ENCODE results near the gene MYOG.

Gene MYOG

DNA sequence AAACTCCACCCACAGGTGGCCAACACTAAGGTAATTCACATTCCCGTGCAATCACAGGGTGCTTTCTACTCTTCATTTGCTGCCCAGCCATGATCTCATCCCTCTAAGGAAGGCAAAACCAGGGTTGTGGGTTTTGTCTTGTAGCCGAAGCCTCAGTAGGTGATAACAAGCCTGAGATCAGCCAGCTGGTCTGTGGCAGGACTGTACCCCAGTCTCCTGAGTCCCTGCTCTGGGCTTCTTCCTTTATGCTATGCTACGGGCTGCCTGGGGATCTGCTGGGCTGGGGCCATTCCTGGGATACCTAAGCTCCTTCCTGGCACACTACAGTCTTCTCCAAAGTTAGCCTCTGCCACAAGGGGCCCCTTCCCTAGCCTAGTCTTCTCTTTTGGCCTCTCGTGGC lies 49.7 kb downstream of the MYOG start:
- DNase-seq (ENCODE audit: insufficient read length, low spot score) = peak; percentile 24
- no peak for FAIRE-seq

DNA sequence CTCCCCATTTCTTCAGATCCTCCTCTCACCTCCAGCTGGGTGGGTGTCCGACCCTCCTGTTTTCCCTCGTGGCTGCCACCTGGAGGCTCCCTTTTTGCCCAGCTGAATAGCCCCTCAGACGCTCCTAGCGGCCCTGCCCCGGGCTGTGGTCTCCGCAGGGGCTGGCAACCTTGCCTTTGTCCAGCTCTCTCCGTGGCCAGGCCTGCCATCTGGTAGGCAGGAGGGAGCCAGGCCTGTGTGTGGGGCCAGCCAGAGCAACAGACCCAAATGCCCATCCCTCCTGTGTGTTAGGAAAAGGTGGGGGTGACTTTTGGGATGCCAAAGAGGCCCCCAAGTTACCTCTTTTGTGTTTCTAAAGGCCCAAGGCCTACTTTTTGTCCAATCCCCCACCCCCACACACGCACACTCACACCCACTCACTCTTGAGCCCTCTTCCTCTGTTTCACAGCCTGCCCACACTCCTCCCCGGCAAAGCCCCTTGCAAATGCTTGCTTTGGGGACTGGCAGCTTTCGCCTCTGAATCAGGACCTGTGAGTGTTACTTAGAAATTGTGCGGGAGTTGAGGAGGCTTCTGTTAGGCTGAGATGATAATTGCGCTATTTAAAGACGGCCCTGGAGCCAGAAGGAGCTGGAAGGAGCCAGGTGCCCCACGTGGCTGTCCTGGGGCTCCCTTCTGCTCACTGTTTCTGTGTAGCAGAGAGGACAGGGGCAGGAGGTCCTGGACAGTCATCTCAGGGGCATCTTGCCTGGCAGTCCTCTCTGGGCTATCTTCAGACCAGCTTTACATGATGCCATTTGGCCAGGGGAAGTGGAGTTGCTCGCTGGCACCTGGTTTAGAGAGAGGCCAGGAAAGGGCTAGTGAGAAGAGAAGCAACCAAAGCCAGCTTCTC lies 50.5 kb downstream of the MYOG start:
- FAIRE-seq = no peak
- TF ChIP-seq, protein P1, sequence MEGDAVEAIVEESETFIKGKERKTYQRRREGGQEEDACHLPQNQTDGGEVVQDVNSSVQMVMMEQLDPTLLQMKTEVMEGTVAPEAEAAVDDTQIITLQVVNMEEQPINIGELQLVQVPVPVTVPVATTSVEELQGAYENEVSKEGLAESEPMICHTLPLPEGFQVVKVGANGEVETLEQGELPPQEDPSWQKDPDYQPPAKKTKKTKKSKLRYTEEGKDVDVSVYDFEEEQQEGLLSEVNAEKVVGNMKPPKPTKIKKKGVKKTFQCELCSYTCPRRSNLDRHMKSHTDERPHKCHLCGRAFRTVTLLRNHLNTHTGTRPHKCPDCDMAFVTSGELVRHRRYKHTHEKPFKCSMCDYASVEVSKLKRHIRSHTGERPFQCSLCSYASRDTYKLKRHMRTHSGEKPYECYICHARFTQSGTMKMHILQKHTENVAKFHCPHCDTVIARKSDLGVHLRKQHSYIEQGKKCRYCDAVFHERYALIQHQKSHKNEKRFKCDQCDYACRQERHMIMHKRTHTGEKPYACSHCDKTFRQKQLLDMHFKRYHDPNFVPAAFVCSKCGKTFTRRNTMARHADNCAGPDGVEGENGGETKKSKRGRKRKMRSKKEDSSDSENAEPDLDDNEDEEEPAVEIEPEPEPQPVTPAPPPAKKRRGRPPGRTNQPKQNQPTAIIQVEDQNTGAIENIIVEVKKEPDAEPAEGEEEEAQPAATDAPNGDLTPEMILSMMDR (IDR thresholded peaks at IDR 0.05; ENCODE audit: insufficient read depth, missing control alignments) = no peak
- DNase-seq (ENCODE audit: insufficient read length, low spot score) = peak; percentile 13

More for the DNA sequence above, 49.7 kb downstream of the MYOG start:
- TF ChIP-seq, protein P1 (IDR thresholded peaks at IDR 0.05; ENCODE audit: insufficient read depth, missing control alignments) = no peak

DNA sequence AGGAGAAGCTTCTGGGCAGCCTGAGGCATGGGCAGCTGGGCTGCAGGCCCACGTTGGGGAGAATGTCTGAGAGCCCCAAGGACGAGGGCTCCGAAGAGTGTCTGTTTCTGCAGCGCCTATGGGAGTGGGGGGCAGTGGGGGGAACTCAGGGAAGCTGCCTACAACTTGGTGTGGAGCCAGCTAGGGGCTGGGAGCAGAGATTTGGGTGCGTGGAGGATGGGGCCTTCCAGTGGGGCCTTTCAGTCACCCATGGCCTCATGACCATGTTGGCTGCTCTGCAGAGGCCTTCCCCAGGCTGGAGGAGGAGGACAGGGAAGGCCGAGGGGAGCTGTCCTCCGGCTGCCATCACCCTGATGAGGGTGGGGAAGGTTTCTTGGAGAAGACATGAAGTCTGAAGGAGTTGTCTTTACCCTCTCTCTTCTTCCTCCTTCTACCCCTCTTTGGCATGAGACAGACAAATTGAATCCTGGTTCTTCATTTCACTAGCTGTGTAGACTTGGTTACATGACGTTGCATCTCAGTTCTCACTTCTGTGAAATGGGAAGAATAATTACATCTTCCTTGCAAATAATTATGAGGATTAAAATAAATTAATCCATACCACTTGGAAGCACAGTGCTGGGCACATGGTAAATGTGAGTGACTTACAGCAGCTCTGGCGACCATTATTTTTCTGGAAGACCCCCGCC lies 51.2 kb downstream of the MYOG start:
- FAIRE-seq (no peak), DNase-seq (ENCODE audit: insufficient read length, low spot score) (no peak)
- TF ChIP-seq, protein P1 (IDR thresholded peaks at IDR 0.05; ENCODE audit: insufficient read depth, missing control alignments) = no peak

DNA sequence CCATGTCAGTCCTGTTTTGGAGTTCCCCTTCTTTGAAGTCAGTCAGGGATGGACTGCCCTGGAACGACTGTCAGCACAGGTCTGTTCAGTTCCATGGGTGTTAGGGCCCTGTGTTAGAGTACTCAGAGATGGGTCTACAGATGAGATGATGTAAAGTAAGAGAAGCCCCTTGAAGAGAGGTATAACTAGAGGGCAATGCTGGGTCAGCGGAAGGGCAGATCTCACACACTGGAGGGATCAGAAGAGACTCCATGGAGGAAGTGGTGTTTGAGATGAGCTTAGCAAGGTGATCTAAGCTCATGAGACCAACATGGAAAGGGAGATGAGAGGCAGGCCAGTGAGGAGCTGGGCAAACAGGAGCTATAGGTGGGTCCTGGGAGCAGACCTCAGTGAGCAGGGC lies 51.9 kb downstream of the MYOG start:
- TF ChIP-seq, protein P1 (IDR thresholded peaks at IDR 0.05; ENCODE audit: insufficient read depth, missing control alignments) = no peak
- DNase-seq (ENCODE audit: insufficient read length, low spot score) (no peak), FAIRE-seq (no peak)

DNA sequence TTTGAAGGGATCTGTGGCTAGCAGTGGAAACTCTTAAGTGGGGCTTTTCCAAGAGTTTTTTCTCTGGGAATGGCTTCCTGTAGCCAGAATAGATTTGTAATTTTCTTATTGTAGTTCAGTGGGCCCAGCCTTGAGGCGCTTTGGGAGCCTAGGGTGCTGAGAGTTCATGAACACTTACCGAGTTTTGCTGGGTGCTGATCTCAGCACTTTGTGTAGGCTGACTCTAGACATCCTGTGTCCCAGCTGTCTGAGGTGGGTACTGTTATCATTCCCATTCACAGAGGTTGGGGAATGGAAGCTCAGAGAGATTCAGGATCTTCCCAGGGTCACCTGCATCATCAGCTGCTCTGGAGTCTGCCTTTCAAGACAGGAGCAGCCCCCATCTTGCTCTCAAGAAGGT lies 52.5 kb downstream of the MYOG start:
- peak; percentile 11 for DNase-seq (ENCODE audit: insufficient read length, low spot score)
- TF ChIP-seq, protein P1 (IDR thresholded peaks at IDR 0.05; ENCODE audit: insufficient read depth, missing control alignments) = no peak
- no peak for FAIRE-seq
